Measurements from ENCODE around the gene MSH2.
"Not testable (repeated sequence)": the region's sequence is repeated elsewhere in the genome, so short reads cannot be mapped to it uniquely, and the experiment has no call there.

The MSH2 gene

DNA sequence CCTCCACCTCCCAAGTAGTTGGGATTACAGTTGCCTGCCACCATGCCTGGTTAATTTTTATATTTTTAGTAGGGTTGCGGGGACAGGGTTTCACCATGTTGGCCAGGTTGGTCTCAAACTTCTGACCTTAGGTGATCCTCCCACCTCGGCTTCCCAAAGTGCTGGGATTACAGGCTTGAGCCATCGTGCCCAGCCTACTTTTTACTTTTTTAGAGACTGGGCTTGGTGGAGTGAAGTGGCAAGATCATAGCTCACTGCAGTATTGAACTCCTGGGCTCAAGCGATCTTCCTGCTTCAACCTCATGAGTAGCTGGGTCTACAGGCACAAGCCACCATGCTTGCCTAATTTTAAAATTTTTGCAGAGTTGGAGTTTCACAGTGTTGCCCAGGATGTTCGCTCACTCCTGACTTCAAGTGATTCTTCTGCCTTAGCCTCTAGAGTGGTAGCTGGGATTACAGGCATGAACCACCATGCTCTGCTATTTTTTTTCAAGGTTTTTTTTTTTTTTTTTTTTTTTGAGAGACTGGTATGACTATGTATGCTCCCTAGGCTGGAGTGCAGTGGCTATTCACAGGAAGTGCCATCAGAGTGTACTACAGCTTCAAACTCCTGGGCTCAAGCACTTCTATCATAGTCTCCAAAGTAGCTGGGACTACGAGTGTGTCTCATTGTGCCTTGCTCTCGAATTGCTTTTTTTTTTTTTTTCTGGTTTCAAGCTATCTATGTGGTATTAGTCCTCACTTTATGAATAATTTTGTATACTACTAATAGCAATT is 11.9 kb downstream of the MSH2 start:
- DNase-seq, result no peak

DNA sequence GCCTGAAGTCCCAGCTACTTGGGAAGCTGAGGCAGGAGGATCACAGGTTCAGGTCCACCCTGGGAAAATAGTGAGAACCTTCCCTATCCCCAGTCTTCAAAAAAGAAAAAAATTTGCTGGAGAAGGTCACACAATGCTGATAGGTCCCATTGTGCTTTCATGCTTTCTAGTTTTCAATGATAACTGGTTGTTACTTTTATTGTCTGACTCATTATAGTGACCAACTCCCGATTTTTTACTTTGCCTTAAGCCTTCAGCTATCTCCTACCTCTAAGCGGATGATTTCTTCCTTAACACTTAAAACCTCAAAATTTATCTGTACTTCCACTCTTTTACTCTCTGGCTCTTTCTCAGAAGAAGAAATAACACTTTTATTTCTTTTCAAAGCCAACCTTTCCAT is 17.3 kb downstream of the MSH2 start:
- no peak for DNase-seq

GRCh38 chr2:47420683-47421082 is 17.7 kb downstream of the MSH2 start:
- not testable (repeated sequence) for DNase-seq

DNA sequence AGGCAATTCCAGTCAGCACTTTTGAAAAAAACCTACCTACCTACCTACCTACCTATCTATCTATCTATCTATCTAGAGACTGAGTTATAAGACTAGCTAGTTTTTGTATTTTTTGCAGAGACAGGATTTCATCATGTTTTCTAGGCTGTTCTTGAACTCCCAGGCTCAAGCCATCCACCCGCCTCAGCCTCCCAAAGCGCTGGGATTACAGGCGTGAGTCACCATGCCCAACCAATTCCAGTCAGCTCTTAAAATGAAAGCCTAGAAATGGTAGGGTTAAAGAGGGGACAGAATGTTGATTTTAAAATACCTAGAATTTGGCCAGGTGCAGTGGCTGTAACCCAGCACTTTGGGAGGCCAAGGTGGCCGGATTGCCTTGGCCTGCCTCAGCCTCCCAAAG is 19.1 kb downstream of the MSH2 start:
- no peak for DNase-seq

- DNase-seq, result no peak
Observed at GRCh38 chr2:47422560-47422959, 19.6 kb downstream of the MSH2 start.

- no peak for DNase-seq
Observed at GRCh38 chr2:47426786-47427185, 23.8 kb downstream of the MSH2 start.

- DNase-seq, result no peak
Observed at GRCh38 chr2:47429795-47430194, 26.8 kb downstream of the MSH2 start.

GRCh38 chr2:47433006-47433405 is 30.1 kb downstream of the MSH2 start:
- not testable (repeated sequence) for DNase-seq

DNA sequence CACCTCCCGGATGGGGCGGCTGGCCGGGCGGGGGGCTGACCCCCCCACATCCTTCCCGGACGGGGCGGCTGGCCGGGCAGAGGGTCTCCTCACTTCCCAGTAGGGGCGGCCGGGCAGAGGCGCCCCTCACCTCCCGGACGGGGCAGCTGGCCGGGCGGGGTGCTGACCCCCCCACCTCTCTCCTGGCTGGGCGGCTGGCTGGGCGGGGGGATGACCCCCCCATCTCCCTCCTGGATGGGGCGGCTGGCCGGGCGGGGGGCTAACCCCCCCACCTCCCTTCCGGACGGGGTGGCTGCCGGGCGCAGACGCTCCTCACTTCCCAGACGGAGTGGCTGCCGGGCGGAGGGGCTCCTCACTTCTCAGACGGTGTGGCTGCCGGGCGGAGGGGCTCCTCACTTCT is 30.5 kb downstream of the MSH2 start:
- not testable (repeated sequence) for DNase-seq

DNA sequence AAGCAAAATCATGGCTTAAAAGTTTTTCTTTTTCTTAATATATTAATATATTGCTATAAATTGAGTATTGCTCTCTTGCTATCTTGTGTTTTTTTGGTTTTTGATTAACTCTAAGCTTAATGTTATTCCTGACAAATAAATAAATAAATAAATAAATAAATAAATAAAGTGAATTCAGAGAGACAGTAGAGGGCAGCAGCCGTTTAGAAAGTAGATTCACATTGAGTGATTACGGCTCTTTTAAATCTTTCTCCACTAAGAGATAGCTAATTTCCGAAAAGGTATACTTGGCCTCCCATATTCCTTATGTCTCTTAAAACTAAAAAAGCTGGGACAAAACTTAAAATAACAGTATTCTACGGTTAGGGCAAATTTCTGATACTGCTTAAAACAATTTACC is 34.3 kb downstream of the MSH2 start:
- no peak for DNase-seq

DNA sequence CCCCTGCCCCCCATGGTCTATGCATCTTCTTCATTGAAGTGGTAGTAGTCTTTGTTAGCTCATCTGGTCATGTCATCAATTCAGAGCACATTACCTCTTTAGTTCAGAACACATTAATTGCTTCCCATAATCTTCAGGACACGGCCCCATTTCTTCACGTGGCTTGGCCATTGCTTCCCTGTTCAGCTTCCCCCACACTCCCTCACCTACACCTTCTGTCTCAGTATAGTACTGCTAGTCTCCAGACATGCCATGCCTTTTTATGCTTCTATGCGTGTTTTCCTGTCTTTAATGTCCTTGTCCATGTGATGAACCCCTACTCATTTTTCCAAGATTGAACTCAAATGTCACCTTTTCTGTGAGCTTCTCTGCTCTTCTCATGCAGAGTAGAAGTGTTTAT is 35.1 kb downstream of the MSH2 start:
- DNase-seq, result no peak

- no peak for DNase-seq
Observed at GRCh38 chr2:47438783-47439182, 35.8 kb downstream of the MSH2 start.

DNA sequence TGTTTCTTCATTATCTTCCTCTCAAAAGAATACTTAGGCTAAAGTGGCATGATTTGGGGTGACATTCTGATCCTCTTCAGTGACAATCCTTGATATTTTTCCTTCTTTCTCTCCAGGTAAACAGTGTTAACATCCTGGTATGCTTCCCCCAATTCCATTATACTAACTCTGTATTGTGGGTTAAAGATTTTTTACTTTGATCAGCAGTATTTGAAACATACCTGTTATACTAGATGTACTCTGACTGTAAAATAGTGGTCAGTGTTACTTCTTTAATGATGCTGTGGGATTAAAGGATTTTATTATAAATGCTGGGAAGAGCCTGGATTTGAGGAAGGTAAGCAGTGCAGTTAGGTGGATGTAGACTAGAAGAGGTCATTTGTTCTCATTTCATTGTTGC is 48.8 kb downstream of the MSH2 start:
- DNase-seq, result no peak

- no peak for DNase-seq
Observed at GRCh38 chr2:47452761-47453160, 49.8 kb downstream of the MSH2 start.

- DNase-seq, result not testable (repeated sequence)
Observed at GRCh38 chr2:47454818-47455217, 51.9 kb downstream of the MSH2 start.

- DNase-seq, result no peak
Observed at GRCh38 chr2:47455411-47455810, 52.5 kb downstream of the MSH2 start.

DNA sequence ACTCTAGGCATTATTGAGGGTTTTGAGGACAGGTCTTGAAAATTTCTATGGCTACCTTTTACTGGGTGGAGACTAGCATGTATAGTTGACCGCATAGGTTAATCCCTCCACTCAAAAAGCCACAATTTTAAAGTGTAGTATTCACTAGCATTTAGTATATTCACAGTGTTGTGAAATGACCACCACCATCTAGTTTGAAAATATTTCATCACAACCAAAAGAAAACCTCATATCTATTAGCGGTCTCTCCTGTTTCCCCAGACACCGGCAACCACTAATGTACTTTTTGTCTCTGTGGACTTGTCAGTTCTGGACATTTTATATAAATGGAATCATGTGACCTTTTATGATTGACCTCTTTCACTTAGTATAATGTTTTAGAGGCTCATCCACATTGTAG is 53.9 kb downstream of the MSH2 start:
- no peak for DNase-seq

- no peak for DNase-seq
Observed at GRCh38 chr2:47457268-47457667, 54.3 kb downstream of the MSH2 start.

GRCh38 chr2:47459021-47459420 is 56.1 kb downstream of the MSH2 start:
- no peak for DNase-seq

DNA sequence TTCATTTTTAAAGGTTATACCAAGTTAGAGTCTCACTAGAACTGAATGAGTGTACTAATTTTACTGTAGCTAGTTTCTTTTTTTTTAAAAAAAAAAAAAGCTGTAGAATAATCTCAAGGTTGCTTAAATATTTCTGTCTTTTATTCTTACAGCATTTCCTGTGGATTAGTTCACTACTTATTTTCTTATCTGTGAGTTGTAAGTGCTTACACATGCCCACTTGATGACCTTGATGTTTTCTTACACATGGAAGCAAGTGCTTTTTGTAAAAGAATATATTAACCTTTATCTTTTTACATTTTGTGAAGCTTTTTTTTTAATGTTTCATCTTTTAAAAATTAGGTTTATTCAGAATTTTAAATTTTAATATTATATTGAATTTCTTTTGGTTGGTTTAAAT is 57.8 kb downstream of the MSH2 start:
- no peak for DNase-seq

DNA sequence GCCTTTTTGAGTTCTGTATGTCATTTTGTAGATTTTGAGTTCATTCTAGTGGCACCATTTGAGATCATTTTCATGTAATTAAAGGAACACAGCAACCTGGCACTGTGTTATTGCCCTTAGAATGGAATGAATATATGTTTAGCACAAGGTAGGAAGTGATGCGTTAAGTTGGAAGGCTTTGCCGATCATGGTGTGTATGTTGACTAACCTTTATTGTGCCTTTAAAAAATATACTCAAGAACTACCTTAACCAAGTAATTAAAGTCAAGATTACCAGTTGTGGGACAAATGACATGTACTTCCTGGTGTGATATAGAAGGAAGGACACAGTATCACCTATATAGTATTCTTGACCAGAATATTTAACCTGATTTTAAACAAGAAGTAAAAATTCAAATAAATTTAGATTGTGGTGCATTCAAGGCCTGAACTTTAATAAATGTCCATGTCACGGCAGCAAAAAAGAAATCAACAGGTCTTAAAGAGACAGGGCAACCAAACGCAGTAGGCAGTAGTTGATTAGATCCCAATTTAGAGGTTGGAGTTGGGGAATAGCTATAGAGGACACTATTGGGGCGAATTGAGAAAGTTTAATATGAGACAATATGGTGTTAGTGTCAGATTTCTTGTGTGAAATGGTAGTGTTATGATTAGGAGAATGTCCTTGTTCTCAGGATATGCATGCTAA is 68.6 kb downstream of the MSH2 start:
- DNase-seq, result no peak

DNA sequence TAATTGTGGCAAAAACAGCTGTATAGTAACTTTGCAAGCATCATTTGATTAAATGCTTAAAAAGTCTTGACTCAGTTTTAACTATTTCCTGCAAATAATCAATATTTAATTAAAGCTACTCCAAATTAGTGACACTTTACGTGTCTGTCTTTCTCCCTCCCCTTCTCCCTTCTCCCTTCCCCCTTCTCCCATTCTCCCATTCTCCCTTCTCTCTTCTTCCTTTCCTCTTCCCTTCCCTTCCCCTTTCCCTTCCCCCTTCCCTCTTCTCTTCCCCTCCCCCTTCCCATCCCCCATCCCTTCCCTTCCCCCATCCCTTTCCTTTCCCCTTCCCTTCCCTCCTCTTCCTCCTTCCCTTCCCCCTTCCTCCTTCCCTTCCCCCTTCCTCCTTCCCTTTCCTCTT is 76.9 kb downstream of the MSH2 start:
- DNase-seq, result no peak

GRCh38 chr2:47483191-47483590 is 80.2 kb downstream of the MSH2 start:
- DNase-seq, result no peak

GRCh38 chr2:47484396-47484795 is 81.4 kb downstream of the MSH2 start:
- DNase-seq, result no peak

DNA sequence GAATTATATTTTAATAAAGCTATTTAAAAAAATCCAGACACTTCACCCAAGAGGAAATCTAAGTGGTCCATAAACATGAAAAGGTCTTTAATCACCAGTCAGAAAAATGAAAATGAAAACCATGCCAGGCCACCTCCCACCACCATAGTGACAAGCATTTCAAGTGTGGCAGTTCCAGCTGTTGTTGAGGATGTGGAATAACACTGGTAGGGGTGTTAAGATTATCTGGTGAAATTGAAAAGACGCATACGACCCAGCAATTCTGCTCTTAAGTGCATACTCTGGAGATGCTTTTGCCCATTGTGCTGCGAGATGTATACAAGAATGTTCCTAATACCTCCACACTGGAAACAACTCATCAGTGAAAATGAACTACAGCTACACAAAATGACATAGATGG is 82.2 kb downstream of the MSH2 start:
- no peak for DNase-seq

Measured in effector CD8-positive, alpha-beta T cell (primary cell).